HG02870 (cell line): ENCODE measurements around the gene TBX2.

ENCODE experiments used
- ATAC-seq: cut with Tn5 transposase; IDR thresholded peaks from one replicate; pipeline ENCODE4 v1.9.1; 2021; ENCODE audit warnings: mild to moderate bottlenecking, moderate library complexity; ENCODE audit not compliant: unreplicated experiment

TBX2 gene

GRCh38 chr17:61401389-61402072, 1.9 kb downstream of the TBX2 start:
- no peak for ATAC-seq

GRCh38 chr17:61402073-61402541, 2.5 kb downstream of the TBX2 start:
- ATAC-seq = no peak

- no peak for ATAC-seq
Observed at GRCh38 chr17:61402978-61403800, 3.5 kb downstream of the TBX2 start.

- ATAC-seq = no peak
Observed at GRCh38 chr17:61403801-61404662, 4.4 kb downstream of the TBX2 start.

GRCh38 chr17:61404663-61404912, 4.9 kb downstream of the TBX2 start:
- no peak for ATAC-seq

GRCh38 chr17:61404913-61405685, 5.5 kb downstream of the TBX2 start:
- ATAC-seq = no peak

GRCh38 chr17:61405686-61406536, 6.3 kb downstream of the TBX2 start:
- no peak for ATAC-seq

GRCh38 chr17:61406537-61406845, 6.8 kb downstream of the TBX2 start:
- no peak for ATAC-seq

- ATAC-seq = no peak
Observed at GRCh38 chr17:61406971-61407911, 7.6 kb downstream of the TBX2 start.

- ATAC-seq = no peak
Observed at GRCh38 chr17:61408151-61409041, 8.8 kb downstream of the TBX2 start.

- no peak for ATAC-seq
Observed at GRCh38 chr17:61409301-61410112, 9.9 kb downstream of the TBX2 start.

GRCh38 chr17:61410141-61411010, 10.7 kb downstream of the TBX2 start:
- no peak for ATAC-seq

- ATAC-seq = no peak
Observed at GRCh38 chr17:61411011-61411260, 11.3 kb downstream of the TBX2 start.

GRCh38 chr17:61411261-61412142, 11.9 kb downstream of the TBX2 start:
- ATAC-seq = peak; percentile 18

- ATAC-seq = peak; percentile 57
Observed at GRCh38 chr17:61412143-61412859, 12.7 kb downstream of the TBX2 start.
